Measurements from ENCODE around the gene CHCHD2. TPM values are rescaled to one million over a fixed set of nuclear protein-coding genes. Genes with fewer than 3 reads are reported as not detected.
"Not testable (repeated sequence)": the region's sequence is repeated elsewhere in the genome, so short reads cannot be mapped to it uniquely, and the experiment has no call there.

The CHCHD2 gene
- polyA plus RNA-seq, 6 donors from 2014 or later: 457 to 617 (median 493) TPM

DNA sequence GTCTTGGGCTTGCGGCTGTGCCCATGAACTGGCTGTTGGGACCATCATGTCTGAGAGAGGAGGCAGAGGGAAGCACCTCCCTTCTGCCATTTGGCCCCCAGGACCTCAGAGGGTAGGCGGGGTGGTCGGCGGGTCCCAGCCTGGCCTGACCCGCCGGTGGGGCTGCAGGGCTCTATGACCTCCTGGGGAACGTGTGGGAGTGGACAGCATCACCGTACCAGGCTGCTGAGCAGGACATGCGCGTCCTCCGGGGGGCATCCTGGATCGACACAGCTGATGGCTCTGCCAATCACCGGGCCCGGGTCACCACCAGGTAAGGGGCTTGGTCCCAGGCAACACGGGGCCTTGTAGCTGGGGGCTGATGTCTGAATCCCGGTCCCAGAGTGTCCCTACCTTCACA is 28.1 kb downstream of the CHCHD2 start:
- Mint-ChIP-seq H3K27me3 (no peaks in the 10 kb centered on the region), H3K4me3 (no peak overlapping the region), H3K27ac (no peak overlapping the region), H3K36me3 (peaks cover 0 to 9% of the 10 kb centered on the region in 2 donors), H3K4me1 (peaks cover 4 to 7% (median 5%) of the 10 kb centered on the region in 3 donors), H3K9me3 (no peaks in the 10 kb centered on the region)
- no peak for ATAC-seq (ENCODE audit: low read depth in 2 of 2)
- no peak for DNase-seq

- H3K4me1 Mint-ChIP-seq: peaks cover 4 to 12% (median 8%) of the 10 kb centered on the region in 3 donors
- no peaks in the 10 kb centered on the region for H3K27me3 Mint-ChIP-seq
- ATAC-seq (ENCODE audit: low read depth in 2 of 2): no peak
- peak overlapping the region in 1 of 6 donors; percentile 47 for H3K27ac Mint-ChIP-seq
- H3K4me3 Mint-ChIP-seq: no peak overlapping the region
- peaks cover 0 to 14% of the 10 kb centered on the region in 2 donors for H3K36me3 Mint-ChIP-seq
- H3K9me3 Mint-ChIP-seq: no peaks in the 10 kb centered on the region
- DNase-seq: no peak
Observed at GRCh38 chr7:56077681-56078080, 28.6 kb downstream of the CHCHD2 start.

- DNase-seq: peak; percentile 63
- peak overlapping the region in 4 of 6 donors; percentile 5 to 78 (median 33) for H3K27ac Mint-ChIP-seq
- H3K36me3 Mint-ChIP-seq: peaks cover 5 to 12% of the 10 kb centered on the region in 2 donors
- H3K27me3 Mint-ChIP-seq: no peaks in the 10 kb centered on the region
- H3K4me3 Mint-ChIP-seq: peak overlapping the region in 1 of 8 donors; percentile 16
- ATAC-seq (ENCODE audit: low read depth in 2 of 2): peak; percentile 82 to 88
- peaks cover 4 to 12% (median 8%) of the 10 kb centered on the region in 3 donors for H3K4me1 Mint-ChIP-seq
- no peaks in the 10 kb centered on the region for H3K9me3 Mint-ChIP-seq
Observed at GRCh38 chr7:56074371-56074791, 31.9 kb downstream of the CHCHD2 start.

DNA sequence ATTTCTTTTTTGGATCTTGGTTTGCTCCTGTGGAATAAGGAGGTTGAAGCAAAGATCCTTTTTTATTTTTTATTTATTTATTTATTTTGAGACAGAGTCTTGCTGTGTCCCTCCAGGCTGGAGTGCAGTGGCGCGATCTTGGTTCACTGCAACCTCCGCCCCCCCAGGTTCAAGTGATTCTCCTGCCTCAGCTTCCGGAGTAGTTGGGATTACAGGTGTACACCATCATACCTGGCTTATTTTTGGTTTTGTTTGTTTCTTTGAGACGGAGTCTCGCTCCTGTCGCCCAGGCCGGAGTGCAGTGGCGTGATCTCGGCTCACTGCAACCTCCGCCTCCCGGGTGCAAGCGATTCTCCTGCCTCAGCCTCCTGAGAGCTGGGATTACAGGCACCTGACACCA is 39.9 kb downstream of the CHCHD2 start:
- Mint-ChIP-seq H3K4me1 (peaks cover 17 to 21% (median 19%) of the 10 kb centered on the region in 3 donors), H3K4me3 (peak overlapping the region in 2 of 8 donors; percentile 60 to 74), H3K36me3 (peaks cover 5 to 16% of the 10 kb centered on the region in 2 donors), H3K27ac (peak overlapping the region in 1 of 6 donors; percentile 5)
- not testable (repeated sequence) for ATAC-seq (ENCODE audit: low read depth in 2 of 2); H3K9me3 Mint-ChIP-seq; H3K27me3 Mint-ChIP-seq; DNase-seq

- DNase-seq: peak; percentile 91
- Mint-ChIP-seq H3K36me3 (peaks cover 0 to 16% of the 10 kb centered on the region in 2 donors), H3K4me3 (peak within 1 kb of the TSS; percentile 85 to 99 (median 94)), H3K4me1 (peaks cover 17 to 21% (median 19%) of the 10 kb centered on the region in 3 donors), H3K27me3 (no peaks in the 10 kb centered on the region), H3K27ac (peak within 1 kb of the TSS; percentile 49 to 96 (median 94)), H3K9me3 (no peaks in the 10 kb centered on the region)
- peak; percentile 87 to 93 for ATAC-seq (ENCODE audit: low read depth in 2 of 2)
Observed at GRCh38 chr7:56063882-56064625, 42.2 kb downstream of the CHCHD2 start, which contains the start of gene SUMF2. TSS of gene SUMF2 (plus strand) at chr7:56064286. CDS start at chr7:56064312, 26 bp downstream.

GRCh38 chr7:56063500-56063881 is 42.8 kb downstream of the CHCHD2 start:
- Mint-ChIP-seq H3K27ac (peak overlapping the region; percentile 49 to 96 (median 92)), H3K9me3 (no peaks in the 10 kb centered on the region), H3K36me3 (peaks cover 1 to 16% of the 10 kb centered on the region in 2 donors), H3K27me3 (no peaks in the 10 kb centered on the region), H3K4me3 (peak overlapping the region; percentile 85 to 99 (median 94)), H3K4me1 (peaks cover 17 to 21% (median 19%) of the 10 kb centered on the region in 3 donors)
- no peak for DNase-seq
- no peak for ATAC-seq (ENCODE audit: low read depth in 2 of 2)

GRCh38 chr7:56062382-56062781 is 43.9 kb downstream of the CHCHD2 start:
- Mint-ChIP-seq H3K4me3 (peak overlapping the region in 3 of 8 donors; percentile 12 to 71 (median 20)), H3K27me3 (no peaks in the 10 kb centered on the region), H3K4me1 (peaks cover 17 to 21% (median 19%) of the 10 kb centered on the region in 3 donors), H3K27ac (peak overlapping the region in 4 of 6 donors; percentile 41 to 79 (median 76)), H3K9me3 (no peaks in the 10 kb centered on the region), H3K36me3 (peaks cover 8 to 16% of the 10 kb centered on the region in 2 donors)
- DNase-seq (no peak), ATAC-seq (ENCODE audit: low read depth in 2 of 2) (no peak)

DNA sequence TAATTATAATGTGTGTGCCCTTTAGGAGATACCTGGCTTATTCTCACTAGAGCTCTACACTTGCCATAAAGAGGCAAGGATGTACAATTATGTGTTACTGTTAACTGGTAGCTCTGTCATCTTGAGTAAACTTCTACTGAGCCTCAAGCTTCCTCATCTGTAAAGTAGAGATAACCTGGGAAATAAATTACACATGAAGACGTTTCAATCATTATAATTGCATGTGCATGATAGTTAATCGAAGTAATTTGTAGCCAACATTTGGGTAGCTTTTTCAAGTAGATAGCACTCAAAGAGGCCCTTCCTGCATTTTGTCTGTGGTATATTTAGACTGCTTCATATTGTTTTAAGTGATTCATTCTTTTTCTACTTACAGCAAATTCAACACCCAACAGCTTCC is 52.3 kb downstream of the CHCHD2 start:
- DNase-seq (no peak), ATAC-seq (ENCODE audit: low read depth in 2 of 2) (no peak)
- H3K4me3 Mint-ChIP-seq: peak overlapping the region in 5 of 8 donors; percentile 15 to 68 (median 29)
- H3K36me3 Mint-ChIP-seq: peaks cover 8% of the 10 kb centered on the region in 2 donors
- no peak overlapping the region for H3K27ac Mint-ChIP-seq
- H3K27me3 Mint-ChIP-seq: no peaks in the 10 kb centered on the region
- H3K4me1 Mint-ChIP-seq: peaks cover 5 to 31% (median 21%) of the 10 kb centered on the region in 3 donors
- H3K9me3 Mint-ChIP-seq: no peaks in the 10 kb centered on the region

GRCh38 chr7:56053379-56053778 is 52.9 kb downstream of the CHCHD2 start:
- peak overlapping the region in 5 of 8 donors; percentile 24 to 98 (median 35) for H3K4me3 Mint-ChIP-seq
- H3K27me3 Mint-ChIP-seq: no peaks in the 10 kb centered on the region
- peak overlapping the region in 3 of 6 donors; percentile 21 to 89 (median 78) for H3K27ac Mint-ChIP-seq
- peaks cover 5 to 31% (median 21%) of the 10 kb centered on the region in 3 donors for H3K4me1 Mint-ChIP-seq
- DNase-seq (no peak), ATAC-seq (ENCODE audit: low read depth in 2 of 2) (no peak)
- no peaks in the 10 kb centered on the region for H3K9me3 Mint-ChIP-seq
- peaks cover 6 to 8% of the 10 kb centered on the region in 2 donors for H3K36me3 Mint-ChIP-seq

Other genes starting within 250 kb of the CHCHD2 start
- gene SEPTIN14, start 243.7 kb downstream of the CHCHD2 start, polyA plus RNA-seq (ENCODE audit: low read depth in 6 of 6): not detected
- gene ZNF713, start 219.0 kb downstream of the CHCHD2 start, polyA plus RNA-seq (ENCODE audit: low read depth in 6 of 6): 1 to 10 TPM in 3 of 6 donors, under 1 TPM in 2, not detected in 1; 0.58 to 7.6 (median 2.2) TPM
- gene MRPS17, start 154.6 kb downstream of the CHCHD2 start, polyA plus RNA-seq (ENCODE audit: low read depth in 6 of 6): 10 to 100 TPM; 10.0 to 18.1 (median 17.5) TPM
- 100 to 1,000 TPM in 1 of 6 donors, 10 to 100 TPM in 5; 47.8 to 137 (median 57.2) TPM for gene NIPSNAP2, start 141.9 kb downstream of the CHCHD2 start, polyA plus RNA-seq (ENCODE audit: low read depth in 6 of 6)
- gene PSPH, start 55.0 kb downstream of the CHCHD2 start, polyA plus RNA-seq (ENCODE audit: low read depth in 6 of 6): 1 to 10 TPM in 5 of 6 donors, not detected in 1; 4.9 to 6.1 (median 5.8) TPM
- 100 to 1,000 TPM in 1 of 6 donors, 10 to 100 TPM in 5; 56.1 to 102 (median 83.4) TPM for gene CCT6A, start 54.7 kb downstream of the CHCHD2 start, polyA plus RNA-seq (ENCODE audit: low read depth in 6 of 6)
- 100 to 1,000 TPM in 4 of 6 donors, 10 to 100 TPM in 2; 48.2 to 143 (median 132) TPM for gene SUMF2, start 42.2 kb downstream of the CHCHD2 start, polyA plus RNA-seq (ENCODE audit: low read depth in 6 of 6)
- gene PHKG1, start 13.5 kb downstream of the CHCHD2 start, polyA plus RNA-seq (ENCODE audit: low read depth in 6 of 6): under 1 TPM in 5 of 6 donors, not detected in 1; 0.15 to 0.63 (median 0.41) TPM
- not detected for gene NUPR2, start 9.9 kb upstream of the CHCHD2 start, polyA plus RNA-seq (ENCODE audit: low read depth in 6 of 6)